HCT116 (cell line): ENCODE data around the gene SOCS7. TPM values are rescaled to one million over a fixed set of nuclear protein-coding genes. Genes with fewer than 3 reads are reported as not detected.

Experiments
- ATAC-seq: fragments of 200-7000 bp; cut with Tn5 transposase; 2 replicates; pipeline ENCODE4 v1.9.1; 2020; ENCODE audit warnings: mild to moderate bottlenecking, moderate library complexity
- BruUV-seq: library from RNA; stranded (reverse); fragments of 400-500 nt; replicated peaks from 2 replicates; lab custom pipeline; 2021; lab: Mats Ljungman, UMichigan
- CTCF ChIA-PET: fragments of 300-600 bp; sonication (Branson Sonifier 250); formaldehyde crosslinking; loops from one replicate; lab custom pipeline; 2021; ENCODE audit warnings: antibody characterized with exemption; lab: Charles Lee
- POLR2A ChIA-PET: fragments of 300-600, 350-600 bp; sonication (Branson Sonifier 250); formaldehyde crosslinking; loops from one replicate; lab custom pipeline; 2021; ENCODE audit warnings: antibody characterized with exemption; lab: Charles Lee
- RAD21 ChIA-PET, 2 experiments: fragments of 300-600 bp; sonication (Branson Sonifier 250); formaldehyde crosslinking; loops; one replicate each; lab custom pipeline; 2023; ENCODE audit warnings: low total read pairs in 2 of 2; ENCODE audit not compliant: uncharacterized antibody in 2 of 2, unreplicated experiment in 2 of 2, low non-redundant PET in 1 of 2; lab: Charles Lee
- DNase-seq: peaks from one replicate; pipeline ENCODE4 v3.0.0-alpha.2; 2010; ENCODE audit warnings: low read depth, low spot score
- H2AFZ ChIP-seq: fragments of 200-600 bp; shearing (Covaris generic), sonication (generic); 2 replicates; pipeline ENCODE4 v1.6.1; 2017; ENCODE audit warnings: low read depth, mixed run types, mixed read lengths, antibody characterized with exemption, low read length; ENCODE audit not compliant: poor library complexity, severe bottlenecking
- H3K27ac ChIP-seq: 2 replicates; pipeline ENCODE4 v1.5.1; 2012; ENCODE audit warnings: low read depth, low read length
- H3K27me3 ChIP-seq: fragments of 200-600 bp; sonication (generic); 2 replicates; pipeline ENCODE4 v1.6.1; 2016; ENCODE audit warnings: mixed run types, low read length, mixed read lengths; ENCODE audit not compliant: insufficient read depth
- H3K36me3 ChIP-seq, 2 experiments: fragments of 200-500 bp in 1 of 2; fragments of 200-600 bp in 1 of 2; sonication (Bioruptor generic) in 1 of 2; sonication (generic) in 1 of 2; 2 replicates each; pipeline versions ENCODE4 v1.5.1 to v1.6.1; 2014 to 2016; ENCODE audit warnings: low read length in 2 of 2, inconsistent platforms in 1 of 2, mixed read lengths in 1 of 2, mixed run types in 1 of 2; ENCODE audit not compliant: insufficient read depth in 2 of 2, control insufficient read depth in 1 of 2
- H3K4me1 ChIP-seq, 2 experiments: fragments of 200-600 bp in 1 of 2; sonication (generic) in 1 of 2; 2 replicates each; pipeline versions ENCODE4 v1.5.1 to v1.6.1; 2012 to 2017; ENCODE audit warnings: low read length in 2 of 2, inconsistent platforms in 1 of 2, mild to moderate bottlenecking in 1 of 2, mixed read lengths in 1 of 2, mixed run types in 1 of 2, moderate library complexity in 1 of 2; ENCODE audit not compliant: insufficient read depth in 2 of 2, control insufficient read depth in 1 of 2
- H3K4me2 ChIP-seq: fragments of 200-600 bp; sonication (generic); 2 replicates; pipeline ENCODE4 v1.6.1; 2017; ENCODE audit warnings: mixed run types, low read length, mixed read lengths
- H3K4me3 ChIP-seq, 2 experiments: fragments of 200-600 bp in 1 of 2; sonication (generic) in 1 of 2; replicated peaks in 1 of 2; 2 replicates each; pipeline ENCODE4 v1.5.1; 2011 to 2016; ENCODE audit warnings: low read length in 2 of 2, control low read depth in 1 of 2, low read depth in 1 of 2, mild to moderate bottlenecking in 1 of 2, mixed read lengths in 1 of 2, mixed run types in 1 of 2
- H3K79me2 ChIP-seq: fragments of 200-600 bp; sonication (generic); 2 replicates; pipeline ENCODE4 v1.6.1; 2017; ENCODE audit warnings: mild to moderate bottlenecking, mixed run types, low read length, moderate library complexity, mixed read lengths; ENCODE audit not compliant: insufficient read depth
- H3K9ac ChIP-seq: fragments of 200-600 bp; sonication (generic); 2 replicates; pipeline ENCODE4 v1.6.1; 2016; ENCODE audit warnings: low read length, mixed read lengths
- H3K9me2 ChIP-seq: fragments of 200-600 bp; sonication (generic), shearing (Covaris generic); 2 replicates; pipeline ENCODE4 v1.6.1; 2017; ENCODE audit warnings: mixed run types, mild to moderate bottlenecking, moderate library complexity; ENCODE audit not compliant: insufficient read depth
- H3K9me3 ChIP-seq, 2 experiments: fragments of 200-500 bp in 1 of 2; fragments of 200-600 bp in 1 of 2; sonication (Bioruptor generic) in 1 of 2; sonication (generic) in 1 of 2; 2 replicates each; pipeline ENCODE4 v1.6.1; 2014 to 2017; ENCODE audit warnings: low read length in 2 of 2, mixed read lengths in 2 of 2, inconsistent platforms in 1 of 2, low read depth in 1 of 2, mild to moderate bottlenecking in 1 of 2, mixed run types in 1 of 2, moderate library complexity in 1 of 2; ENCODE audit not compliant: control insufficient read depth in 1 of 2, insufficient read depth in 1 of 2
- H4K20me1 ChIP-seq: fragments of 200-600 bp; sonication (generic), shearing (Covaris generic); 2 replicates; pipeline ENCODE4 v1.6.1; 2017; ENCODE audit warnings: mixed run types, mild to moderate bottlenecking, moderate library complexity; ENCODE audit not compliant: insufficient read depth
- CEBPB ChIP-seq: IDR thresholded peaks from 2 replicates; pipeline ENCODE4 v1.6.1; 2012; ENCODE audit warnings: low read depth
- CTCF ChIP-seq, 3 experiments: fragments of 200-600 bp in 1 of 3; sonication (generic) in 1 of 3; IDR thresholded peaks in 2 of 3; conservative IDR thresholded peaks in 1 of 3; 2 replicates each; pipeline ENCODE4 v1.5.1; 2012 to 2017; ENCODE audit warnings: low read depth in 2 of 3, low read length in 2 of 3, antibody characterized with exemption in 1 of 3, borderline replicate concordance in 1 of 3, control low read depth in 1 of 3, mild to moderate bottlenecking in 1 of 3, mixed read lengths in 1 of 3, mixed run types in 1 of 3, moderate library complexity in 1 of 3; ENCODE audit not compliant: insufficient read depth in 1 of 3
- EGR1 ChIP-seq: IDR thresholded peaks from 2 replicates; pipeline ENCODE4 v1.6.1; 2012; ENCODE audit warnings: low read depth
- EZH2 ChIP-seq: fragments of 200-600 bp; sonication (generic); IDR thresholded peaks from 2 replicates; pipeline ENCODE4 v1.6.1; 2017; ENCODE audit warnings: antibody characterized with exemption, mixed run types
- EZH2phosphoT487 ChIP-seq: fragments of 200-600 bp; IDR thresholded peaks from 2 replicates; pipeline ENCODE4 v1.6.1; 2018; ENCODE audit warnings: antibody characterized with exemption, borderline replicate concordance
- FOSL1 ChIP-seq: IDR thresholded peaks from 2 replicates; pipeline ENCODE4 v1.6.1; 2012; ENCODE audit warnings: low read depth
- MAX ChIP-seq: IDR thresholded peaks from 2 replicates; pipeline ENCODE4 v1.6.1; 2012
- RAD21 ChIP-seq: IDR thresholded peaks from 2 replicates; pipeline ENCODE4 v1.6.1; 2012; ENCODE audit warnings: low read depth, mild to moderate bottlenecking
- REST ChIP-seq: IDR thresholded peaks from 2 replicates; pipeline ENCODE4 v1.6.1; 2012; ENCODE audit warnings: low read depth
- SRF ChIP-seq: IDR thresholded peaks from 2 replicates; pipeline ENCODE4 v1.6.1; 2012; ENCODE audit warnings: low read depth
- TCF7L2 ChIP-seq: IDR thresholded peaks from 2 replicates; pipeline ENCODE4 v1.7.0; 2011; ENCODE audit warnings: borderline replicate concordance, inconsistent platforms; ENCODE audit not compliant: insufficient read depth, insufficient read length; ENCODE audit errors: extremely low read depth
- ZFX ChIP-seq: fragments of 450-650 bp; IDR thresholded peaks from 2 replicates; pipeline ENCODE4 v1.6.1; 2017
- intact Hi-C: fragments of 100-400 bp; cut with micrococcal nuclease; formaldehyde crosslinking; loops from 2 replicates; pipeline ENCODE4 v1.10.0; 2022
- total RNA-seq: library from RNA; stranded (reverse); gene quantifications from one replicate; pipeline ENCODE4 v1.2.1, GENCODE V29; 2021; ENCODE audit not compliant: unreplicated experiment

Gene SOCS7
- total RNA-seq, 1 experiment from 2014 or later: 49.9 TPM

- no peaks in the 10 kb centered on the region for H3K4me1 ChIP-seq
- ATAC-seq: no peak
- no peaks in the 10 kb centered on the region for H3K27me3 ChIP-seq
- no peaks in the 10 kb centered on the region for H4K20me1 ChIP-seq
- H3K4me2 ChIP-seq: no peak overlapping the region
- ChIA-PET RAD21 (no interaction called here), CTCF (interaction anchor here (0.6 kb wide), 1 partner anchor 10 kb away, joined by 3 read pairs; no protein-coding TSS in a partner anchor), POLR2A (no interaction called here)
- DNase-seq: no peak
- no peak overlapping the region for H3K27ac ChIP-seq
- no peaks in the 10 kb centered on the region for H3K9me3 ChIP-seq
- TF ChIP-seq MAX (no peak), REST (no peak), RAD21 (no peak), CEBPB (no peak), EZH2 (no peak), FOSL1 (no peak), EGR1 (no peak), ZFX (no peak), CTCF (IDR thresholded peaks at IDR 0.05 in 2 of 3, conservative IDR thresholded peaks at IDR 0.05 in 1 of 3; ENCODE audit: borderline replicate concordance in 1 of 3, insufficient read depth in 1 of 3, low read depth in 2 of 3, low read length in 2 of 3) (no peak), TCF7L2 (no peak), EZH2phosphoT487 (no peak), SRF (no peak)
- no peaks in the 10 kb centered on the region for H3K79me2 ChIP-seq
- no peak overlapping the region for H3K9ac ChIP-seq
- H2AFZ ChIP-seq: no peak overlapping the region
- BruUV-seq: no TSS peak
- no peak overlapping the region for H3K4me3 ChIP-seq
- H3K36me3 ChIP-seq: peaks cover 7 to 10% of the 10 kb centered on the region in 2 experiments
- intact Hi-C loops: no loop called here
- H3K9me2 ChIP-seq: no peaks in the 10 kb centered on the region
These were observed 24.4 kb upstream of the SOCS7 start for GRCh38 chr17:38326996-38327792.
